Measurements from ENCODE around the gene INTS6. TPM values are rescaled to one million over a fixed set of nuclear protein-coding genes. Genes with fewer than 3 reads are reported as not detected.

INTS6 gene
- total RNA-seq, 2 donors from 2014 or later = 32.1 to 35.4 TPM

- DNase-seq = no peak
- ATAC-seq = no peak
- intact Hi-C loops (cut with DNase I, micrococcal nuclease) = no loop called here
These were observed 89.2 kb downstream of the INTS6 start for GRCh38 chr13:51363625-51364024.

- ATAC-seq (no peak), DNase-seq (no peak)
- intact Hi-C loops (cut with DNase I, micrococcal nuclease) = no loop called here
These were observed 91.7 kb downstream of the INTS6 start for GRCh38 chr13:51361106-51361505.

- peak; percentile 67 for ATAC-seq
- DNase-seq = no peak
- intact Hi-C loops (cut with DNase I, micrococcal nuclease) = no loop called here
These were observed 92.3 kb downstream of the INTS6 start for GRCh38 chr13:51360489-51360888.

GRCh38 chr13:51359352-51359751, 93.5 kb downstream of the INTS6 start:
- no peak for DNase-seq
- intact Hi-C loops (cut with DNase I, micrococcal nuclease) = no loop called here
- ATAC-seq = peak; percentile 75

GRCh38 chr13:51357928-51358595, 94.8 kb downstream of the INTS6 start:
- DNase-seq (no peak), ATAC-seq (no peak)
- intact Hi-C loops (cut with DNase I, micrococcal nuclease) = no loop called here

- ATAC-seq (peak; percentile 30), DNase-seq (no peak)
- intact Hi-C loops (cut with DNase I, micrococcal nuclease) = no loop called here
These were observed 97.6 kb downstream of the INTS6 start for GRCh38 chr13:51355217-51355616.

- no peak for DNase-seq
- no peak for ATAC-seq
- intact Hi-C loops (cut with DNase I, micrococcal nuclease) = no loop called here
These were observed 103.8 kb downstream of the INTS6 start for GRCh38 chr13:51349016-51349415.

GRCh38 chr13:51348069-51348967, 104.5 kb downstream of the INTS6 start:
- intact Hi-C loops (cut with DNase I, micrococcal nuclease) = no loop called here
- DNase-seq (no peak), ATAC-seq (no peak)

GRCh38 chr13:51347099-51347498, 105.7 kb downstream of the INTS6 start:
- DNase-seq (no peak), ATAC-seq (no peak)
- intact Hi-C loops (cut with DNase I, micrococcal nuclease) = no loop called here

- DNase-seq = no peak
- intact Hi-C loops (cut with DNase I, micrococcal nuclease) = no loop called here
- ATAC-seq = no peak
These were observed 106.4 kb downstream of the INTS6 start for GRCh38 chr13:51346397-51346796.

GRCh38 chr13:51343475-51343874, 109.4 kb downstream of the INTS6 start:
- ATAC-seq = no peak
- intact Hi-C loops (cut with DNase I, micrococcal nuclease) = no loop called here
- no peak for DNase-seq

GRCh38 chr13:51342706-51343105, 110.1 kb downstream of the INTS6 start:
- intact Hi-C loops (cut with DNase I, micrococcal nuclease) = no loop called here
- DNase-seq = no peak
- no peak for ATAC-seq

GRCh38 chr13:51341791-51342190, 111.0 kb downstream of the INTS6 start:
- intact Hi-C loops (cut with DNase I, micrococcal nuclease) = no loop called here
- ATAC-seq (no peak), DNase-seq (no peak)

GRCh38 chr13:51341232-51341631, 111.6 kb downstream of the INTS6 start:
- no peak for ATAC-seq
- intact Hi-C loops (cut with DNase I, micrococcal nuclease) = no loop called here
- no peak for DNase-seq

- DNase-seq (no peak), ATAC-seq (no peak)
- intact Hi-C loops (cut with DNase I, micrococcal nuclease) = no loop called here
These were observed 112.7 kb downstream of the INTS6 start for GRCh38 chr13:51339952-51340732.

GRCh38 chr13:51339354-51339753, 113.5 kb downstream of the INTS6 start, which contains the start of gene SERPINE3:
SERPINE3 (plus strand) TSS chr13:51339691; CDS start chr13:51341092, 1,401 bp downstream.
- DNase-seq (no peak), ATAC-seq (no peak)
- intact Hi-C loops (cut with DNase I, micrococcal nuclease) = no loop called here

GRCh38 chr13:51336746-51337145, 116.1 kb downstream of the INTS6 start:
- ATAC-seq (no peak), DNase-seq (no peak)
- intact Hi-C loops (cut with DNase I, micrococcal nuclease) = no loop called here

- no peak for ATAC-seq
These were observed 119.0 kb downstream of the INTS6 start for GRCh38 chr13:51333826-51334225.

GRCh38 chr13:51333421-51333820, 119.4 kb downstream of the INTS6 start:
- ATAC-seq (no peak), DNase-seq (no peak)
- intact Hi-C loops (cut with DNase I, micrococcal nuclease) = no loop called here

More at GRCh38 chr13:51333826-51334225, 119.0 kb downstream of the INTS6 start:
- intact Hi-C loops (cut with DNase I, micrococcal nuclease) = no loop called here
- DNase-seq = no peak
